A172 (cell line): Measurements from ENCODE around the gene RCOR1. TPM values are rescaled to one million over a fixed set of nuclear protein-coding genes. Genes with fewer than 3 reads are reported as not detected.
"Not testable (repeated sequence)": the region's sequence is repeated elsewhere in the genome, so short reads cannot be mapped to it uniquely, and the experiment has no call there.

Source experiments
- DNase-seq: peaks from one replicate; pipeline ENCODE4 v3.0.0-alpha.2; 2015; ENCODE audit warnings: low spot score
- total RNA-seq: library from RNA; depleted of rRNA; stranded (reverse); fragments of >200 nt; shearing (Covaris generic); gene quantifications from 2 replicates; pipeline ENCODE4 v1.2.3, GENCODE V29; 2014; rRNA removed

RCOR1 gene
- 11.1 and 11.4 TPM in 2 replicates for total RNA-seq

GRCh38 chr14:102591944-102592762 is at the start of gene RCOR1:
RCOR1 (plus strand) TSS chr14:102592649; CDS start chr14:102592887, 238 bp downstream.
- DNase-seq: peak; percentile 81

GRCh38 chr14:102544046-102544746 is 48.3 kb upstream of the RCOR1 start:
- no peak for DNase-seq

DNA sequence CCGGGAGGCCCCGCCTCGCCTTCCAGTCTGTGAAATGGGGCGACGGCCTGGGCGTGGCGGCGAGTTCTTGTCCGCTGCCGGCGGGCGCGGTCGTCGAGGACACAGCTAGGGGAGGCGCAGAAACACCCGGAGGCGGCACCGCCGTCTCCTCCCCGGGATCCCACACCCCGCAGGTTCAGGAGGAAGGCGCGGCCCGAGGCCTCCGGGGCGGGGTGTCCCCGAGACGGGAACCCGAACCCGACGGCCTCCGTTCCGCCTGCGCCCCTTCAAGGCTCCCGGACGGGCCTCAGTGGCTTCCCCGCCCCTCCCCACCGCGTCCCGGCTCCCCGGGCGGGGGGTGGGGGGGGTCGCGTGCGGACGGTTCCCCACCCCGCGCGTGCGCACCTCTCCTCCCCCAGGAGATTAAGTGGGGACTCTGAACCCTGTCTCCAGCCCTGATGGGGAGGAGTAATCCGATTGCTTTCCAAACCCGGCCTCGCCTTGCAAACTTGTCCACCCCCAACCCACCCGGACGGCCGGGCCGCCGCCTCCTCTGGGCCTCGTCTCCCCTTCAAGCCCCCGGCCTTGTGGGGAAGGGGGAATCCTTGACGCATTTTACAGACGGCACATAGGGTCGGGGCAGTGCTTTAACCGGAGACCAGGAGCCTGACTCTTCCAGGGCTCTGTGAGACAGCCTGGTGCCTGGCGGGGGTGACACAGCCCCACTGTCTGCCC is 47.5 kb upstream of the RCOR1 start:
- DNase-seq: no peak

- no peak for DNase-seq
Measured at GRCh38 chr14:102545461-102546265, 46.8 kb upstream of the RCOR1 start.

- no peak for DNase-seq
Measured at GRCh38 chr14:102548616-102549240, 43.7 kb upstream of the RCOR1 start.

DNA sequence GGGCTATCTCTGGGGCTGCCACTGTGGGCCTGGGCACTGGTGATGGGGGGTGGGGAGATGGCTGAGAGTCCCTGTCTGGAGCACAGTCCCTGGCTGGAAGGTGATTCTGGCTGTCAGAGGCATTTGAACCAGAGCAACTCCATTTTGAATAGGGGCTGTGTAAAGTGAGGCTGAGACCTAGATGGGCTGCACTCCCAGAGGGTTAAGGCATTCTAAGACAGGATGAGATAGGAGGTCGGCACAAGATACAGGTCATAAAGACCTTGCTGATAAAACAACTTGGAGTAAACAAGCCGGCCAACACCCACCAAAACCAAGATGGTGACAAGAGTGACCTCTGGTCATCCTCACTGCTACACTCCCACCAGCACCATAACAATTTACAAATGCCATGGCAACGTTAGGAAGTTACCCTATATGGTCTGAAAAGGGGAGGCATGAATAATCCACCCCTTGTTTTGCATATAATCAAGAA is 41.5 kb upstream of the RCOR1 start:
- not testable (repeated sequence) for DNase-seq

DNA sequence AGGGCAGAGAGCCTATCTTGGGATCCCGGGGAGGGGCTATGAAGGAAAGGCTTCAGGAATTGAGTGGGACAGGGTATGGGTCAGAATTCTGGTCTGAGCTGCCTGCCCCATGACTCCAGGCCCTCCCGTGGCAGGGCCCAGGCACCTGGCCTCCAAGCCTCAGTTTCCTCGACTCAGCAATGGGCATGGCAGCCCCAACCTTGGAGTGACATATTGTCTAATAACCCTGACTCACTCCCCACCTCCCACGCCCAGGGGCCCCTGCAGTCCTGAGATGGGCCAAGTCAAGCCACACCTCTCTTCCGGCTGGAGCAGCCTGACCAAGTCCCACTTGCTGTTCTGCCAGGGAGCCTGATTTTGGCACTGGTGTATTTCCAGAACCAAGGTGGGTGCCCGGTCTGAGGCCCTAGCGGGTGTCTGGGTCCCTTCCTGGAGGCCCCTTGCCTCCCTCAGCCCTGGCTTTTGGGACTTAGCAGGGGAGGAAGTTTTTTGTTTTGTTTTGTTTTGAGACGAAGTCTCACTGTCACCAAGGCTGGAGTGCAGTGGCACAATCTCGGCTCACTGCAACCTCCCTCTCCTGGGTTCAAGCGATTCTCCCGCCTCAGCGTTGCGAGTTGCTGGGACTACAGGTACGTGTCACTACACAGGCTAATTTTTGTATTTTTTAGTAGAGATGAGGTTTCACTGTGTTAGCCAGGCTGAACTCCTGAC is 40.3 kb upstream of the RCOR1 start:
- peak; percentile 50 for DNase-seq

DNA sequence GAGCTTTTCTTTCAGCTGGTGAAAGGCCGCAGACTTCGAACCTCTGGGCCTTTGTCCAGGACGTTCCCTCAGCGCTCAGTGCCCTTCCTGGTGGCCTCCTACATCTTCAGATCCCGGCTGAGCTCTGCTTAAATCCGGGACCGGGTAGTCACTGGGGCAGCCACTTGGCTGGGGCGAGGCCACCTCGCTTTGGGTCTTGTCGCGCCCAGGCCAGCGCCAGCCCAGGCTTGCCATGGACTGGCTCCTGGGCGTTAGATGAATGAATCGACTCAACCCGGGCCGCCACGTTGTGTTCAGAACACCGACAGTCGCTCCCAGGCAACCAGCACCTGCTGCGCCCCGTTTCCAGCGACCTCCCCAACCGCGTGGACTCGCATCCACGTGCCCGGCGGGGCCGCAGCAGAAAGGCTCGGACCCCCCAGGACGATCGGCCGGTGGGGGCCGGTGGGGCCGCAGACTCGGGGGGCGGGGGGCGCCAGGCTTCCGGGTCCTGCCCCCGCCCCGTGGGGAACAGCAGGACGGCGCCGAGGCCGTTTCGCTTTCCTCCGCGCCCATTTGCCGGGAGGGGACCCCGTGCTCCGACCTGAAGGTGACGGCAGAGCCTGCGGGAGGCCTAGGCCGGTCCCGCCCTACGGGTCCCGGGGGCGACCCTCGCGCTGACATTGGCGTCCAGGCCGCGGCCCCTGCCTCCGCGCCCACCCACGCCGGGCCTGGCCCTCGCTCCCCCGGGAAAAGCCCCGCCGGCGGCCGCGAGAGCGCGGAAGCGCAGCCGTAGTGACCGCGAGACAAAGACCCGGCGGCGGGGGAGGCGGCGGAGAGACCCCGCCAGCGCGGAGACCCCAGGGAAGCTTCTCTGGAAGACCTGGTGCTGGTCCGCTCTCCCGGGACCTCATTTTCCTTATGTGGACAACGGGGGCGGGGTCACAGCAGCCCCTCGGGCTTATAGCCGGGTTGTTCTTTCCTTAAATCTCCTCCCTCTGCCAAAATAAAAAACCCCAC is 37.3 kb upstream of the RCOR1 start:
- DNase-seq: no peak

DNA sequence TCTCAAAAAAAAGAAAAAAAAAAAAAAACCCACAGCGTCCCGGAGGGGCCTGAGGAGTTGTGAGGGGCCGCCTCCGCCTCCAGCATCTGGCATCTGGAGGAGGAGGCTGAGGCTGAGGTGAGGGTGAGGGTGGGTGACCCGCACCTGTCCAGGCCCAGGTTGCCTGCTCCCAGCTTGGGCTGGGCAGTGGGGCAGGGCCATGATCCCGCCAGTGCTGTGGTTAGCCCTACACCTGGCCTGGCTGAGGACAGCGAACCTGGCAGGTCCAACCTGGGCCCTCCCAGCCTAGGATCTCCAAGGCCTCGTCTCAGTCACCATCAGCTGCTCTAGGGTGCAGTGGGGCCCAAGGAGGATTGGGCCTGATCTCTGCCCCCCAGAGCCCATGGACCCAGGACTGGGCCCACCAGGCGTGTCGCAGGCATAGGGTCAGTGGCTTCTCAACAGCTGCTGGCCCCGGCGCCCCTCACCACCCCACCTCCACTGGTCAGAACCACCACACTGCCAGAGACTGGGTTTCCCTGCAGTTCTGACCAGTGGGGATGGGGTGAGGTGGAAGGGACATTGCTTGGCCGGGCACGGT is 36.3 kb upstream of the RCOR1 start:
- DNase-seq: no peak

GRCh38 chr14:102557434-102558226 is 34.8 kb upstream of the RCOR1 start:
- no peak for DNase-seq

- no peak for DNase-seq
Measured at GRCh38 chr14:102558556-102558955, 33.9 kb upstream of the RCOR1 start.

DNA sequence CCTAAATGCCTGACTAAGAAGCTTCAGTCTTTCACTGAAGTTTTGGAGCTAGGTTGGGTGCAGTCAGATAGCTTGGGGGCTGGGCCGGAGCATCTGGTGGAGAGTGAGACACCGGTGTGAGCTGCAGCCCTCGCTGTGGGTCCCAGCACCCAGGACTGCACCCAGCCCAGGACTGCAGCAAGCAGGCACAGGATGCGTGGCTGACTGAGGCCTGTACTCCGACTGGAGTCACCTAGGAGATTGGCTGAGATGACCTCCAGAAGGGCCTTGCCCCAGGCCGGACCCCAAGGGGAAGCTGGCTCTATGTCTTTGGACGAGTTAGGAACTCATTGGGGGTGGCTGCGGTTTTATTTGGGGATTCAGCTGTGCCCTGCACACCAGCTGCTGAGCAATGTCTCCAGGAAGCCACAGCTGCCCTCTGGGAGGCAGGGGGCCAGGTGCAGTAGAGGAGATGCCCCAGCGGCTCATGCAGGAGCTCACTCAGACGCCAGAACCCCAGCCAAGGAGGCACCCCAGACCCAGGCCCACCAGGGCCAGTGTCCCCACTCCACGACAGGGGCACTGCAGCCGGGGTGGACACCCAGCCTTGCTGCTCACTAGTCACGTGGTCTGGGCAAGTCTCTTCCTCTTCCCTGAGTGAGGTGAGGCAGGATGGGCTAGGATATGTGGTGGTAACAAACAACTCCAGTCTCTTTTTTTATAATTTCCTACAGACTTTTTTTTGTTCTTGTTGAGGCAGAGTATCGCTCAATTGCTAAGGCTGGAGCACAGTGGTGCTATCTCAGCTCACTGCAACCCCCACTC is 31.8 kb upstream of the RCOR1 start:
- no peak for DNase-seq

DNA sequence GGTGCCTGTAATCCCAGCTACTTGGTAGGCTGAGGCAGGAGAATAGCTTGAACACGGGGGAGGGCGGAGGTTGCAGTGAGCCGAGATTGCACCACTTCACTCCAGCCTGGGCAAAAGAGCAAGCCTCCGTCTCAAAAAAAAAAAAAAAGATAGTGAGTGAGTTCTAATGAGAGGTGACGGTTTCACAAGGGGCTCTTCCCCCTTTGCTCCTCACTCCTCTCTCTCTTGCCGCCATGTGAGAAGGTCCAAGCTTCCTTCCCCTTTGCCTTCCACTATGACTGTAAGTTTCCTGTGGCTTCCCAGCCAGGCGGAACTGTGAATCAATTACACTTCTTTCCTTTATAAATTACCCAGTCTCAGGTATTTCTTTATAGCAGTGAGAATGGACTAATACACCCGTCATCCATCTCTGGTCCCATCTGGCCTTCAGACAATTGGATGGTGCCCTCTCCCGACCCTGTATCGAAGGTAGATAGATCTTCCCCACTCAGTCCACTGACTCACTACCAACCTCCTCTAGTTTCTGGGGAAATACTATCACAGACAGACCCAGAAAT is 27.0 kb upstream of the RCOR1 start:
- no peak for DNase-seq

DNA sequence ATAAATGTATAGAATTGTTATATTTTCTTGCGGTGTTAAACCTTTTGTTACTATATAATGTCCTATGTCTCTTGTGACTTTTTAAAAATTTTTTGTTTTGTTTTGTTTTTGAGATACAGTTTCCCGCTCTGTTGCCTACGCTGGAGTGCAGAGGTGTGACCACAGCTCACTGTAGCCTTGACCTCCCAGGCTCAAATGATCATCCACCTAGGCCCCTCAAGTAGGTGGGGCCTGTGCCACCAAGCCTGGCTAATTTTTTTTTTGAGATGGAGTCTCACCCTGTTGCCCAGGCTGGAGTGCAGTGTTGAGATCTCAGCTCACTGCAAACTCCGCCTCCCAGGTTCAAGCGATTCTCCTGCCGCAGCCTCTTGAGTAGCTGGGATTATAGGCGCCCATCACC is 26.5 kb upstream of the RCOR1 start:
- DNase-seq: no peak

GRCh38 chr14:102568115-102568614 is 24.3 kb upstream of the RCOR1 start:
- DNase-seq: peak; percentile 10

DNA sequence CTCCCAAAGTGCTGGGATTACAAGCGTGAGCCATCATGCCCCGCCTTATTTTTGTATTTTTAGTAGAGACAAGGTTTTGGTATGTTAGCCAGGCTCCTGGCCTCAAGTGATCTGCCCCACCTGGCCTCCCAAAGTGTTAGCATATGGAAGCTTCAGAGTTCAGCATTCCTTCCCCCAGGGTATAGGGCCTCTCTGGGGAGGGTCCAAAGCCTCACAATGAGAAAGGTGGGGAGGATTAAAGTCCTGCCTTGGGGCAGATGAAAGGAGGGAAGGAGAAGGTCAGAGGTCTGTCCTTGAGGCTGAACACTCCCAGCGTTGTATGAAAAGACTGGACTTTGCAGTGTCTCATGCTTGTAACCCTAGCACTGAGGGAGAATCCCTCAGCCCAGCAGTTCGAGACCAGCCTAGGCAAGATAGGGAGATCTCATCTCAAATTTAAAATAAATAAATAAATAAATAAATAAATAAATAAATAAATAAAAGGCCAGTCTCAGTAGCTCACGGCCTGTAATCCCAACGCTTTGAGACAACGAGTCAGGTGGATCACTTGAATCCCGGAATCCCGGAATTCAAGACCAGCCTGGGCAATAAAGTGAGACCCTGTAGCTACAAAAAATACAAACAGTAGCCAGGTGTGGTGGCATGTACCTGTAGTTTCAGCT is 22.0 kb upstream of the RCOR1 start:
- DNase-seq: no peak
